Right renal cortex interstitium (tissue), 3 donors: ENCODE data around the gene AKAP12. TPM values are rescaled to one million over a fixed set of nuclear protein-coding genes. Genes with fewer than 3 reads are reported as not detected.

ENCODE experiments used
- DNase-seq, 3 donors: peaks; one replicate each; pipeline ENCODE4 v3.0.0-alpha.2; 2013; ENCODE audit warnings: low read depth in 3 of 3, low spot score in 2 of 3
- polyA plus RNA-seq, 3 donors: library from polyadenylated mRNA; unstranded; fragments of 120-200 nt; gene quantifications; one replicate each; pipeline ENCODE4 v1.2.1, GENCODE V29; 2013; ENCODE audit not compliant: insufficient read length in 3 of 3

AKAP12 gene
- polyA plus RNA-seq, 3 donors, result 157 to 182 (median 166) TPM

- no peak for DNase-seq
Observed at GRCh38 chr6:151279891-151280290, 40.1 kb downstream of the AKAP12 start.

GRCh38 chr6:151280859-151281258 is 41.1 kb downstream of the AKAP12 start:
- DNase-seq, result no peak

GRCh38 chr6:151284012-151284411 is 44.2 kb downstream of the AKAP12 start:
- DNase-seq, result no peak

GRCh38 chr6:151284548-151285017 is 44.8 kb downstream of the AKAP12 start:
- no peak for DNase-seq

GRCh38 chr6:151285122-151285521 is 45.4 kb downstream of the AKAP12 start:
- no peak for DNase-seq

- no peak for DNase-seq
Observed at GRCh38 chr6:151286214-151286613, 46.4 kb downstream of the AKAP12 start.

GRCh38 chr6:151288712-151289398 is 49.1 kb downstream of the AKAP12 start:
- DNase-seq, result no peak

GRCh38 chr6:151289399-151290007 is 49.7 kb downstream of the AKAP12 start:
- no peak for DNase-seq

GRCh38 chr6:151290877-151291721 is 51.3 kb downstream of the AKAP12 start:
- peak in 2 of 3 donors; percentile 59 to 73 for DNase-seq

- no peak for DNase-seq
Observed at GRCh38 chr6:151291722-151292059, 51.9 kb downstream of the AKAP12 start.

GRCh38 chr6:151292974-151293687 is 53.4 kb downstream of the AKAP12 start:
- DNase-seq, result no peak

GRCh38 chr6:151293688-151294016 is 53.9 kb downstream of the AKAP12 start:
- no peak for DNase-seq

GRCh38 chr6:151294561-151295101 is 54.9 kb downstream of the AKAP12 start:
- DNase-seq, result no peak

- DNase-seq, result no peak
Observed at GRCh38 chr6:151297886-151298285, 58.1 kb downstream of the AKAP12 start.

GRCh38 chr6:151299011-151299410 is 59.2 kb downstream of the AKAP12 start:
- DNase-seq, result no peak

- no peak for DNase-seq
Observed at GRCh38 chr6:151300267-151300991, 60.7 kb downstream of the AKAP12 start.

- DNase-seq, result no peak
Observed at GRCh38 chr6:151301547-151301946, 61.8 kb downstream of the AKAP12 start.

- DNase-seq, result no peak
Observed at GRCh38 chr6:151303231-151303630, 63.5 kb downstream of the AKAP12 start.

- no peak for DNase-seq
Observed at GRCh38 chr6:151306269-151306783, 66.6 kb downstream of the AKAP12 start.

- DNase-seq, result no peak
Observed at GRCh38 chr6:151307501-151307900, 67.7 kb downstream of the AKAP12 start.
